GM15510 (cell line): ENCODE measurements around the gene UTS2B.

Experiments
- POLR2A ChIP-seq: IDR thresholded peaks from 3 replicates; pipeline ENCODE4 v1.6.1; 2011; ENCODE audit warnings: borderline replicate concordance; ENCODE audit not compliant: insufficient read length; ENCODE audit errors: extremely low read depth

Gene UTS2B

DNA sequence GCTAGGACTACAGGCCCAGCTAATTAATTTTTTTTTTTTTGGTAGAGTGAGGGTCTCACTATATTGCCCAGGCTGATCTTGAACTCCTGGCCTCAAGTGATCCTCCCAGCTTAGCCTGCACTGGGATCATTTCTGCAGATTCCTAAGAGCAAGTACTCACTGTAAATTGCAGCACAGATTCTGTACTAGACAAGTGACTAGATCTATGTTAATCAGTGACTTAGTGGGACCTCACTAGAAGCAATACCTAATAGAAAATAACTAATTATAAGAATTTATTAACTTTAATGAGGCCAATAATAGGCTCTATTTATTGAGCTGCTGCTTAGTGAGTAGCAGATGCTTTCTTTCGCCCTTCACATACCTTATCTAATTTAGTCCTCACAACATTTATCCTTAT is 10.6 kb upstream of the UTS2B start:
- no peak for TF ChIP-seq POLR2A

DNA sequence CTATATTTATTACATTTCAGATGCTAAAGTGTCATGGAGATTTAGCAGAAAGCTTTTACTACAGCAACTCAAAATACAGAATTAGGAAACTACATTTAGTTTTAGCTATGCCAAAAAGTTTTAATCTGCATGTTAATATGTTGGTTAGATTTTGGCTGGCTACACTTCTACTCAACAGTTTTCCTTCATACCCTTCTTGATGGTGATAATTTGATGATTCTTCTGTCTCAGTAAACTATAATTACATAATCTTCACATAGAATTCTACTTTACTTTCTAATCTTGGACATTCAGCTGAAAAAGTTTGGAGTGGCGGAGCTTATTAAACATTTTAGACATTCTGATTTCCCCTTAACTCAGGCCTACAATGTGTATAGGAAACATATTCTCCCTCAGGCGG is 10.0 kb upstream of the UTS2B start:
- no peak for TF ChIP-seq POLR2A

DNA sequence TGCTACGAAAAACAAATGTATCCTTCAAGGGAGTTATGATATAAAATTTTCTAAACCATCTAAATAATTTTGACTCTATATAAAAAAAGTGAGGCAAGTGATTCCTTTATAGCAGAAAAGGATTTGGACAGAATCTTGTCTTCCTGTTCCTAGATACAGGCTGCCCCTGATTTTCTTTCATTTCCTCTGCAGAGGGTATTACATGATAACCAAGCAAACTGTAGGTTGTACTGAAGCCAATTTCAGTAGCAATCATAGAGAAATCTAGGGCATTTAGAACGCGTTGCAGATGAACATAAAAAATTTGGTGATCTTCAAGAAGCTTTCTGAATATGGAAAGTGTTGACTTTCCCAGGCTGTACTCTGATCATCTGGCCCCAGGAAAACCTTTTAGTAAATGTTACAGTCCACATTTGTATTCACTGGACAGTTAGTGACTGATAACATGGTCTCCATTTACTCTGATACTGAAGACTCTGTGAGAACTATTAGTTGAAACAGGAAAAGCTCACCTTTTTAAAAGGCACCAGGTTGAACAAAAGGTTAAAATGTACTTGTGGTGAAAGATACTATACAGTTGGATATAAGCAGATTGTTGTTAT is 9.1 kb upstream of the UTS2B start:
- TF ChIP-seq POLR2A: no peak

DNA sequence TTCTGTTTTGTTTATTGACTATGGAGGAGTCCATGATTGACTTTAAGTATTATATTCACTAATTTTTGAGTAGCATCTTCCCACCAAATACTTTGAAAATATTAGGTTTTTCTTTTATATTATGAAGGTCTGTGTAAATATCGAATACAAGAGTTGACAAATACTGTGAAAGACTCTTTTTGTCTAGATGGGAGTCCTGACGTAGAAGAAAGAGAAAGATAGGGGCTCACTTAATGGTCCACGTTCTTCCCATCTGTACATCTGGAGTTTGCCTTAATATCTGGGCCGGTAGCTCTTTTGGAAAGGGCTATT is 7.8 kb upstream of the UTS2B start:
- no peak for TF ChIP-seq POLR2A

DNA sequence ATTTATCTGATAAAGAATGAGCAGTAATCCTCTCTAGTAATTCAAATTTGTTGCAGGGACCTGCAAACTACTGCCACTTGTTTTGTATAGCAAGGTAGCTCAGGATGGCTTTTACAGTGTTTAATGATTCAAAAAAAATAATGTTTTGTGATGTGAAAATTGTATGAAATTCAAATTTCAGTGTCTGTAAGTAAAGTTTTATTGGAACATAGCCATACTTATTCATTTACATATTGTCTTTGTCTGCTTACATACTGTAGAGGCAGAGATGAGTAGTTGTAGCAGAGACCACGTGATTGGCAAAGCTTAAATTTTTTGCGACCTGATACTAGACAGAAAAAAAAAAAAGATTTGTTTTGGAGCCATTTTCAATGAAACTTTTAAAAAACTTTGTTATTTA is 6.5 kb upstream of the UTS2B start:
- no peak for TF ChIP-seq POLR2A

DNA sequence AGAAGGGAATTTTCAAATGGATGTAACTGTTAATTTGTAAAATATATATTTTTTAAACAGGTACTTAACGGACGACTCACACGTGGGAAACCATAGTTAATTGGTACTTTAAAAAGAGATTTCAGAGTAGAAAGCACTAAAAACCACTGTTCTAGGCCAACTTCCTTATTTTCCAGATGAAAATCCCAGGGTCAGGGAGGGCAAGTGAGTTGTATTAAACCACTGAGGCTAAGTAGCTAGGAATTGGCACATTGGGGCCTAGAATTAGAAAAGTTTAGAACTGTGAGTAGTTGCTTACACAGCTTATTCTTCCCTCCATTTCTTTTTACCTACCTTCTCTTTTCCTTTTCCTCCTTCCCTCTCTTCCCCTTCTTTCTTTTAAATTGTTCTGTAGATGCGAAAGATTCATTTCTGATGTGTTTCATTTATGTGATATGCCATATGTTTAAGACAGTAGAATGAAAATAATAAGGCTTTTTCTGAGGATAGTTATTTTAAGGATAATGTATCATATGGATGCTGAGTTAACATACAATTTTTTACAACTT is 4.1 kb upstream of the UTS2B start:
- TF ChIP-seq POLR2A: no peak

DNA sequence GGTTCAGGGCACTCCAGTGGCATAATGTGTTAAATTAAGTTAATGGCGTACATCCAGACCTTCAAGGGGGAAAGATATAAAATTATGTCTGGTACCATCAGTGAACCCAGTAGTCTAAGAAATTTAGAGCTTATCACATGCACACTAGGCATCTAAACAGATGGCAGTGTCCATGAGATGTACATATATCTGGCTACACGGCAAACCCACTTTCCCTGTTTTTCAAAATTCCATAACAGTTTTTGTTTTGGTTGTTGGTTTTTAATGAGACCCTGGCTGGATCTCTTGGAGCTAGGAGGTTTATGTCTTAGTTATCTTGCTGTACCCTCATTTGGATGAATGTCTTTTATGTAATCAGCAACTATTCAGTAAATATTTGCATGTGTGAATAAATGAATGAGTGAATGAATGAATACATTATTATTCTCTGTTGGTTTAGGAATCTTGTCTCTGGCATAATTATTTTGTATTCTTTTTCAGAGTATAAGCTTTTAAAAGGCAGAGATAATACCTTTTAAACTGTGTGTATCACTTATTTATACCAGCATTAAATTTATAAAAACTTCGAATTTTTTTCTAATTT is 3.1 kb upstream of the UTS2B start:
- no peak for TF ChIP-seq POLR2A

DNA sequence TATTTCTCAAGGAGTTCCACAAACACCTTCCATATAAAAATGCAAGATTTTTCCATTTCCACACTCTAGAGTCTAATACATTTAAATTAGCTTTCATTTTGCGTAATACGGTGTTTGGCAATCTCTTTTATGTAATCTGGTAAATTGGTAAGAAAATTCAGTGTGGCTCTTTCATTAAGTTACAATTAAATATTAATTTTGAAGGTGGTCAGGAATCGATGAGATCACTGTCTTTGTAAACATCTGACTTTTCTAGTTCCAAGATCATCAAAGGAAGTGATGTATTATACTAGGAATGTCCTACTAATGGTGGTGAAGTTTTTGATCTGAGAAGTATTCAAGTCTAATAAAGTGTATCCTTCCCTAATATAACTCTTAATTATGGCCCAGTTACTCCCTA is 1.1 kb upstream of the UTS2B start:
- no peak for TF ChIP-seq POLR2A

DNA sequence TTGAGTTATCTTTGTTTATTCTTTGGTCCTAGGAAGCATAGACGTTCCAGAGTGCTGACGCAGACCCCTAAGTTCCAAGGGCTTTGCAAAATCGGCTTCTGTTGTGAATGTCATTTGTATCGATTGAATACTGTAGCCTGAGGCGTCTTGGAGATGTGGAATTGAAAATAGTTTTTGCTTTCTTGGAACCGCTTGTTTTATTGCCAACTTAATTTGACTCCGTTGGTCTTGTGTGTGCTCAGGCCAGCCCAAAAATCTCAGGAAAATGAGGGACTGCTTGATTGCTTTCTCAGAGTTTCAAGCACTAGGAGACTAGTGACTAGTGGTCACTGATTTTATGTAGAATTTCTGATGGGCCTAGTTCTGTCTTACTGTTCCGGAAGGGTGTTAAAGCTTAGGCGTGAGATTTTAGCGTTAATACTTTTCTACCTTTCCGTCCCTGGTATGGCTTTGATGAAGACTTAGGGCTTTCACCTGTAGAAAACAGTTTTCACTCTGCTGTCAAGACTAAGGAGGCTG is 263 bp upstream of the UTS2B start:
- TF ChIP-seq POLR2A: no peak

DNA sequence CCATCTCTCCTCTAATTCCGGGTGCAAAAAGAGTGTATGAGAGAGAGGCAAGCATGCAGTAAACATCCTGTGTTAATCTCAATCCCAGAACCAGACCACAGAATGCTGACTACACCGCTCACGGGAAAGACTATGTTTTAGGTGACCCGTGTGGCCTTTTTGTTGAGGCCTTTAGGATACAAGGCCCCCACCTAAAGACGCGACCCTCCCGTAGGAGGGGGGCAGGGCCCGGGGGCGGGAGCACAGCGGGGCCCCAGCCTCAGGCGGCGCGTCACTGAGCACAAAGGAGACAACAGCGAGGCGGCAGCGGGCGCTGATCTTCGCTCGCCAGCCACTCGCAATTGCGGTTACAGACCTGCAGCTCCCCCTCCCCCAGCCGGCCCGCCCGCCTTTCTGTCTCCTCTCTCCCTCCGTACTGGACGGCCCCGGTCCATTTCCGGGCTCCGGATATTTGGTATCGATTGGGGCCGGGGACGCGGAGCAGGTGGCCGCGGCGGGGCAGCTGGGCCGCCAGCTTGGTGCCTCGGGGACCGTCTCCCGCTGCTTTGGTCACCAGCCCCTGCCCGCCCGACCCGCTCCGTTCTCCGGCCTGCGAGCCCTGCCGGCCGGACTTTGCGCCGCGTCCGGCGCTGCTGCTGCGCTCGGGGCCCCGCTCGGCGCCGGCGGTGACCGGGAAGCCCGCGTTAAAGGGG is 1.2 kb downstream of the UTS2B start, which contains the start of gene CCDC50:
Gene CCDC50 (plus strand): TSS at position 433 of the 692 bp plus-strand sequence. CDS start 281 bp downstream, outside the sequence.
- peak; percentile 74 for TF ChIP-seq POLR2A

DNA sequence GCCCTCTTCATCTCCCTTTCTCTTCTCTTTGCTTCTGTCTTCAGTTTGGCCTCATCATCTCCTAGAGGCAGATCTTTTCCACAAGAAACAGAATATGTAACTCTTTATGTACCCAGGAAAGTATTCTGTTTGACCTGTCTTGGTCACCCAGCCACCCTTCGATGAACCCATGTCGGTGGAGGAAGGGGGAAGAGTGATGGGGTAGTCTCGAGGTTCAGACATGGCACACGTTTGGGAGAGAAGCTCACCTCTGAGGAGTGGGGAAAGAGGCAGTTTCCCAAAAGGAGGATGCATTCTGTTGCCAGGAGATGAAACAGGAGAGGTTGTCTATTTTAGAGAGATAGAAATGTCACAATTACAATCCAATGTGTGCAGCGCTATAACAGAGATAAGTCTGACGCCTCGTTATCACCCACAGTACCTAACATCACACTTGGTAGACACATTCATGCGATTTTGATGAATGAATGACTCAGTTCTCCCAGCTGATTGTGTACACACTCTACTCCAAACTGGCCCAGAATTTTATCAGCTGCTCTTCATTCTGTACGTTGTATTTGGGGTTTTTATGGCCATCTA is 1.9 kb downstream of the UTS2B start:
- no peak for TF ChIP-seq POLR2A

DNA sequence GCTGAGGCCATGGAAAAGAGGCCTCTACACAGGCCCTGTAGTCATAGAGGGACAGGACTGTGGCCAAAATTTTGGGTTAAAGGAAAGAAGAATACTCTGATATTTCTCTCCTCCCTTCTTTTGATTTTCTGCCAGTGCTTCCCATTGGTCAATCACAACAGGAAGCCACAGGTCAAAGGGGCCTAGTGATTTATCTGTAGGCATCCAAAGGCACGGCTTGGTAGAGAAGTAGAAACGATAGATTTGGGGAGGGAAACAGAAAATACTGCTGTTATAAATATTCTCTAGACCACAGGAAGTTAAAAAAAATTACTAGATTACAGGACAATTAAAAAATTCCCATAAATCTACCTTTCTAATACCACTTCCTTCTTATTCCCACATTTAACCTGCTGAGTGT is 2.8 kb downstream of the UTS2B start:
- TF ChIP-seq POLR2A: no peak

DNA sequence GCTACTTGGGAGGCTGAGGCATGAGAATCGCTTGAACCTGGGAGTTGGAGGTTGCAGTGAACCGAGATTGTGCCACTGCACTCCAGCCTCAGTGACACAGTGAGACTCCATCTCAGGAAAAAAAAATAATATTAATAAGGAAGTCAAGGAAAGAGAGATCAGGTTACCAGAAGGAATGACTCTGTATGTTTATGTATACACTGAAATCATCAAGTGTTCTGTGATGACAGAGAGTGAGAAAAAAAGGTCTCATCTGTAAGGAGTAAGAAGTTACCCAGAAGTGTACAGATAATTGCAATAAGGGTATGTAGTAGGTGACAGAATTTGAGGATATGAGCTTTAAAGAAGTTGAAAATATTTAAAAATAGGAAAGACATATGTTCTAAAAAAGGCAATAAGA is 5.4 kb downstream of the UTS2B start:
- TF ChIP-seq POLR2A: no peak

DNA sequence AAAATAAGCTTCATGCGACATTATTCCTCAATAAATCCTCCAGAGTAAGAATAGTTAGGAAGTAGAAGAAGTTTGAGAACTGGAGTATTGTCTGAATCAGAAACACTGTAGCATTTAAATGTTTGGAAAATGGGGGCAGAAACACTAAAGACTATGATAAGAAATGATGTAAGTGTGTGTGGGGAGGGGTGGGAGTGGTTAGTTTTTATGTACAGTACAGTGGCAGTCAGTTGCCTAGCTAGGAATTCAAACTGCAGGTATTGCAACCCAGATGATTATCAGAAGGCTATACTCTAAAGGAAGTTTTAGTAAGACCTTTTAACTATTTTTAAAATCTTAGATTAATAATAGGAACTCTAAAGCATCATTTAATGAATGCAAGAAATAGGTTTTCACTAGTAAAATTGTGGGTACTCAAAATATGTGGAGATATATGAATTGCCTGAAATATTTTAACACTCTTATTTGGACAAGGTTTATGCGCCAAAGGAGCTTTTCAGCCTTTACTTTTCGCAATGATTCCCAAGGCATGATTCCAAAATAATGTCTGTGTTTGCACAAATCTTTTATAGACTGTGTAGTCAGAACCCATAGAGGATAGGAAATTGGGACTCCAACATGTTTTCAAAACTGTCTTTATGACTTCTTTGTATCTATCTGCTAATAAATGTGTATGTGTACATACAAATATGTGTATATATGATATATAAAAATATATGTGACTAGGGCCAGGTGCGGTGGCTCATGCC is 9.1 kb downstream of the UTS2B start:
- no peak for TF ChIP-seq POLR2A

DNA sequence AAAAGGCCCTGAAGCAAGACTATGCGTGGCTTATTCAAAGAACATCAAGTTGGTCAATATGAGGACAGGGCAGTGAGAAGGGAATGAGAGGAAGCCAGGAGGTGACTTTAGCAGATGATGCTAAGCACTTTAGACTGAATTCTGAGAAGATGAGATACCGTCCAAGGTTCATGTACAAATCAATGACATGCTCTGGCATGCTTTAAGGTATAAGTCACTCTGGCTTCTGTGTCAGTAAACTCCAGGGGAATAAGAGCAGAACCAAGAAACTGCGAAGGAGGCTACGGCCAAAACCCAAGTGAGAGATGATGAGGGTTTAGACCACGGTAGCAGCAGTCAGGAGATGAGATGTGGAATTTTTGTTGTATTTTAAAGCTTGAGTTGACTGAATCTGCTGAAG is 10.0 kb downstream of the UTS2B start:
- TF ChIP-seq POLR2A: no peak

DNA sequence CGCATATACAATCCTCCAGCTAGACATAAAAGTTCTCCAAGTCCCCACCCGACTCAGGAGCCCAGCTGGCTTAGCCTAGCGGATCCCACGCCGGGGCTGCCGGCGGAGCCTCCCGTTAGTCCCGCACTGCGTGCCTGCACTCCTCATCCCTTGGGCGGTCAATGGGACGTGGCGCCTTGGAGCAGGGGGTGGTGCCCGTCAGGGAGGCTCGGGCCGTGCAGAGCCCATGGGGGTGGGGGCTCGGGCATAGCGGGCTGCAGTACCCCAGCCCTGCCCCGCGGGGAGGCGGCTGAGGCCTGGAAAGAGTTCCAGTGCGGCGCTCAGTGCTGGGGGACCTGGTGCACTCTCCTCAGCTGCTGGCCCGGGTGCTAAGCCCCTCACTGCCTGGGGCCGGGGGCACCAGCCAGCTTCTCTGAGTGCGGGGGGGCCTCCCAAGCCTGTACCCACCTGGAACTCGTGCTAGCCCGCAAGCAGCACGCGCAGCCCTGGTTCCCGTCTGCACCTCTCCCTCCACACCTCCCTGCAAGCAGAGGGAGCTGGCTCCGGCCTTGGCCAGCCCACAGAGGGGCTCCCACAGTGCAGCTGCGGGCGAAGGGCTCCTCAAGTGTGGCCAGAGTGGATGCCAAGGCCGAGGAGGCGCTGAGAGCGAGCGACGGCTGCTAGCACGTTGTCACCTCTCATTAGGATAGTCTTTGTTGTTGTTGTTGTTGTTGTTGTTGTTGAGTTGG is 13.3 kb downstream of the UTS2B start:
- no peak for TF ChIP-seq POLR2A
